HG02938 (cell line): ENCODE data around the gene ENKUR.

Experiments used
- ATAC-seq: cut with Tn5 transposase; IDR thresholded peaks from one replicate; pipeline ENCODE4 v1.9.1; 2021; ENCODE audit warnings: mild to moderate bottlenecking, moderate library complexity; ENCODE audit not compliant: unreplicated experiment

Gene ENKUR, protein sequence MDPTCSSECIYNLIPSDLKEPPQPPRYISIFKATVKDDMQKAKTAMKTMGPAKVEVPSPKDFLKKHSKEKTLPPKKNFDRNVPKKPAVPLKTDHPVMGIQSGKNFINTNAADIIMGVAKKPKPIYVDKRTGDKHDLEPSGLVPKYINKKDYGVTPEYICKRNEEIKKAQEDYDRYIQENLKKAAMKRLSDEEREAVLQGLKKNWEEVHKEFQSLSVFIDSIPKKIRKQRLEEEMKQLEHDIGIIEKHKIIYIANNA

DNA sequence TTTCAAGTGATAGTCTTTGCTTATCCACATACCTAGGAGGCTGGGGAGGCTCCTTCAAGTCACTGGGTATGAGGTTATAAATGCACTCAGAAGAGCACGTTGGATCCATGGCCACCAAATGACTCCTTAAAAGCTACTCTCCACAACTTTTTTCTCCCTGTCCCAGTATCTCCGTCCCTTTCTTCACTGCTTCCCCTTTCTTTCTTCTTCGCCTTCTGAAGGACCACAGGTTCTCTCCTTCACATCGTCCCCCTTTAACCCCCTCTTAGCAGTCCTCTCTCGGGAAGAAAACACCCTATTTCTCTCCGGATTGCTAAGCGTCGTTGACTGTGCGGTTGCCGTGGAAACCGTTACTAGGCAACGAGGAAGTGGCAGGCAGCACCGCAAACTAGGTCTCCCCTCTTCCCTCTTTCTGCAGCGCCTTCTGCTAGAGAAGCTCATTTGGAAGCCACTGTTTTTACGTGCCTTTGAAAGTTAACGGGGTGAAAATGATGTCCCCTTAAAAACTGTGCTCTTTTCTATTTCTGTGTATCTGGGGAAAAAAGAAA lies at the start of gene ENKUR:
Gene ENKUR, minus strand, starts transcription at position 331 of the 548 bp plus-strand sequence. Its CDS starts 222 bp downstream, at position 109.
- ATAC-seq, result peak; percentile 72

DNA sequence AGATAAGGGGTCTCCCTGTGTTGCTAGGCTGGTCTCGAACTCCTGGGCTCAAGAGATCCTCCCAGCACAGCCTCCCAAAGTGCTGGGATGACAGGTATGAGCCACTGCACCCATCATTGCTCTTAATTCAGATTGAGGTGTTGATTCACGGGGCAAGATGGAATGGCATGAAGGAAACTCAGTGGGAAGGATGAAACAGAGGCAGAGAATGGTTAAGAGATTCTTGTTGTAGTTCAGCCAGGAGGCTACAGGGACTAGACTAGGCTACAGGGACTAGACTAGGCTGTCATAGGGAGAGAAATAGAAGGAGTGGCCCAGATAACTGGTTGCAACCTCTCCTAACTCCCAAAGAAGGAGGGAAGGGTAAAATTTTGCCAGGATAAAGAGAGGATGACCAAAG lies 48.4 kb upstream of the ENKUR start:
- no peak for ATAC-seq

DNA sequence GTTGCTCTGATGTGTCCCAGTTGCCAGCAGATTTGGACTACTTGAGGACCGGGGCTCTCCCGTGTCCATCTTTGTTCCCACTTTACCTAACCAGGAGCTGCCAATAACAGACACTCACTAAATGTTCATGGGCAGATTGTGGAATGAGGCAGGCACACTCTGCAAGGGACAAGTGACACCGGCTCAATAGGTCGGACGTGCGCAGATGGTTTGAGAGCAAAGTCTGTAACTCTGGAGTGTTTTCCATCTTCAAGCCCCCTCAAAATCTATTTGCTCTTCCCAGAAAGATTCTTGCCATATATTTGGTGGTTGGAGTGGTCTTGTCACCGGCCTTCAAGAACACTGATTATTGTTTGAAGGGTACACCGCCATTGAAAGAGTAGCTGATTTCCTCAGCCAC lies 47.7 kb upstream of the ENKUR start:
- ATAC-seq, result no peak

DNA sequence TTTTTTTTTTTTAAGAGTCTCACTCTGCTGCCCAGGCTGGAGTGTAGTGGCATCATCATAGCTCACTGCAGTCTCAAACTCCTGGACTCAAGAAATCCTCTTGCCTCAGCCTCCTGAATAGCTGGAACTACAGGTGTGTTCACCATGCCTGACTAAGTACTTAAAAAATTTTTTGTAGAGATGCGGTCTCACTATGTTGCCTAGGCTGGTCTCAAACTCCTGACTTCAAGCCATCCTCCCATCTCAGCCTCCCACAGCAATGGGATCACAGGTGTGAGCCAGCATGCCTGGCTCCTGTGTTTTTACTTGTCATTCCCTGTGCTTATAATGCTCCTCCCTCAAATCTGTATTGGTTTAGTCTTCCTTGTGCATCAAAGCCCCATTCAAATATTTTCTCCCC lies 47.2 kb upstream of the ENKUR start:
- no peak for ATAC-seq

DNA sequence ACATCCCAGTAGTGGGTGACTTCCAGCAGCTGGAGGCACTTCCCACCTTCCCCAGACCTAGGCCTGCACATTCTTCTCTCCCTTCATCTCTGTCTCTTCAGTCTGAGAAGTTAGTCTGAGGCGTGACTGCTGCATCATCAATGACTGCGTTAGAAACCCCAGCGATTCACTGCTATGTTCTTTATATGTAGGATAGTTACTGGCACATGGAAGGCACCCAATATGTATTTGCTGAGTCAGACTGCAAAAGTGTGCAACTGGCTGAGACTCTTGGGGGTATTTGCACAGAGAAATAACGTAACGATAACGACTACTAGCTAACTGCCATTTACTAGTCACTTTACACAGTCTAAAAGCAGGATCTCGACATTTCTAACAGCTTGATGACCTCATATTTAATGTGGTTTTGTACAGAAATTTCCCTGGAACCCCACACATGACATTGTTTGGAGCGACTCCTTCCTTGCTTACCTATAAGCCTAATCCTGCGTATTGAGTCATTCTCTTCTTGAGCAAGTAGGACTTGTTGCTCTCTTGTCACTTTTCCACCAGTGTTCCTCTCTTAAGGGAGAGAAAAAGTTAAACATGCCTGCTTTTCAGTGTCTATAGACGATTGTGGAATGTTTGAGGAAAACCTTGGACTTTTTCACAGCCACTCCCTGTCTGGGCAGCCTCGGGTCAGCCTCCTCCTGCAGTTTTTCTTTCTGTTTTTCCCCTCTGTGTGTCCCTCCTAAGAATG lies 45.9 kb upstream of the ENKUR start:
- no peak for ATAC-seq

DNA sequence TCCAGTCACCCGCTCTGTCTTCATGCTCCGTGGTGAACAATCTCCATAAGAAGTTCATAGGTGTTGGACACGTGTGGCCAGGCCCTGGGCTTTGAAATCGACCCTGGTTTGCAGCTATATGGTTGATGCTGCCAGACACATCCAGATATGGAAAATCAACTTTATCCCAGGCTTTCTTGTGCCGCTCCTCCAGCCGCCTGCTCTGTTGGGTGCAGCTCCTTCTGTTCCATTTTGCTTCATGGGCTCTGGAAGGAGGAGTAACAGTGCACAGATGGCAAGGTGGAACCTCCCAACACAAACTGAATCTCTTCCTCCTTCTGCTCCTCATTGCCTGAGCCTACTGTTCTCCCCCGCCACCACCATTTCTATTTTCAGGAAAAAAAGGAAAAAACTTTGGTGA lies 45.2 kb upstream of the ENKUR start:
- no peak for ATAC-seq

DNA sequence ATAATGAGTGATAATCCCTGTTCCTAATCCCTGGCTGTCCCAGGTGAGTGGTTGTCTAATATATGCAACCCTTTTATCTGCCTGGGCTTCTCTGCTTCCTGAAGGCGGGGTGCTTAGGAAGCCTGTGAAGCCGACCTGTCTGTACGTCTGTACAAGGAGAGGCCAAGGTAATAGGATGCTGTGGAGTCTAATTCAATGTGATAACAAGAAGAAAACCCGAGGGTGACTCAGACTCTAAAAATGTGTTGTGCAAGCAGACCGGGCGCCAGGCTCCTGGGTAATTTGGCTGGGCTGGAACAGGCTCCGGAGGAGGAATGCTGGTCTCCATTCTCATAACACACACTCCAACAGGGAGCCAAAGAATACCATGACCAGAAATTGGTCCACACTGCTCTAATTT lies 44.0 kb upstream of the ENKUR start:
- no peak for ATAC-seq

DNA sequence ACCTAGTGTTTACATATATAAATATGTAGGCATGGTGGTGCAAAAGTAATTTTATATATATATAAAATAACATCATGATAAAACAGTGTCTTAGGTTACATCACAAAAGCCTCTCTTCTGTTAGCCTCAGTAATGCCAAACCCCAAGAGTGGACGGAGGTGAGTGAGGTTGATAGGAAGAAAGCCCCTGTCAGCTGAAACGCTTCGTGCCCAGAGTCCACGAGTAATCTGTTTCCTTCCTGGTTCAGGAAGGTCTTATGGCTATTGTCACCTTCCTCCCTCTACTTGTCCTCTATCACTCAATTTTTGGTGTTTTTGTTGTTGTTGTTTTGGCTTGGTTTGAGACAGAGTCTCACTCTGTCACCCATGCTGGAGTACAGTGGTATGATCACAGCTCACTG lies 41.9 kb upstream of the ENKUR start:
- ATAC-seq, result no peak

DNA sequence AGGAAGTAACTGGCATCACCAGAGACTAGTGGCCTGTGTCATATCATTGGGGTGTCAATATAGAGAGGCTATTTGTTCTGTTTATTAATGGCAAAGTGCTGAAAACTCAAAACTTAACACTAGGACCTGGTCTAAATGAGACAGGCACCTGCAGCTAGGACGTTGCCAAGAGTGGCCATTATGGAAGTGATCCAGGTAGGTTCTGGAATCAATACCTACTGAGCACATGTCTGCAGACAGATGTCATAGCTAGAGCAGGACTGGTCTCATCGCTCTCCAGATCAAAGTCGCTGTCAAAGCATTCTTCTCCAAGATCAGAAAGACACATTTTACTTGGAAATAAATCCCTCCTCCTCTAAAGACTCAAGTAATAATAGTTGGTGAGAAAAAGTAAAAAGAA lies 40.8 kb upstream of the ENKUR start:
- no peak for ATAC-seq

DNA sequence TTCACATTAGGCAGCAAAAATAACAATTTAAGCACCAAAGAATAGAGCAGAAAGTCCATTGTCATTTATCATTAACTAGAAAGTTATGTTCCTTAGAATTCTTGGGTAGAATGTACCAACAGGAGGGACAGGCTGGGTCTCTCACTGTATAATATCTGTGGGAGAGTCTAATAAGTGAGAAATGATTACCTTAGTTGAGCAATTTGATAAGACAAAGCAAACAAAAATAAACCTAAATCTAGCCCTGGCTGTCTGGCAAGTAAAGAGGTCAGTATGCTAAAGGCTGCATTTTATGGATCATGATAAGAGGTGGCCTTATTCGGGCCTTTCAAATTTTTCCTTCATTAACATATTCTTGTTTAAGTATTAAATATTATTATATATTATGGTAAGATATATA lies 36.1 kb upstream of the ENKUR start:
- no peak for ATAC-seq

DNA sequence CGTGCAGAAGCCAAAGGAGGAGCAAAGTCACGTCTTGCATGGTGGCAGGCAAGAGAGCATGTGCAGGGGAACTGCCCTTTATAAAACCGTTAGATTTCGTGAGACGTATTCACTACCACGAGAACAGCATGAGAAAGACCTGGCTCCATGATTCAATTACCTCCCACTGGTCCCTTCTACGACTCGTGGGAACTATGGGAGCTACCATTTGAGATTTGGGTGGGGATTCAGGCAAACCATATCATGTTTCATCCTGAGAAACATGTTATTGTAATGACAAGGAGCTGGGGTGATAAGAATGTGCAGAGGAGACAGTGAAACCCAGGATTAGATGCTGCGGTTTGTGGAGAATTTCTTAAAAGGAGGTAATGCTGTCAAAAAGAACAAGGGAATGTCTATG lies 34.4 kb upstream of the ENKUR start:
- ATAC-seq, result no peak

DNA sequence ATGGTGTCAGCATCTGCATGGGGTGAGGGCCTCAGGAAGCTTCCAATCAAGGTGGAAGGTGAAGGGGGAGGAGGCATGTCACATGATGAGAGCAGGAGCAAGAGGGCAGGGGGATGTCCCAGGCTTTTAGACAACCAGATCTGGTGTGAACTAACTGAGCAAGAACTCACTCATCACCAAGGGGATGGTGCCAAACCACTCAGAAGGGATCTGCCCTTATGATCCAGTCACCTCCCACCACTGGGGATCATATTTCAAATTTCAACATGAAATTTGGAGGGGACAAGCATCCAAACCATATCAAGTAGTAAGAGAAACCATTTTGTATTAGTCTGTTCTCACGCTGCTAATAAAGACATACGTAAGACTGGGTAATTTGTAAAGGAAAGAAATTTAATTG lies 34.0 kb upstream of the ENKUR start:
- no peak for ATAC-seq

DNA sequence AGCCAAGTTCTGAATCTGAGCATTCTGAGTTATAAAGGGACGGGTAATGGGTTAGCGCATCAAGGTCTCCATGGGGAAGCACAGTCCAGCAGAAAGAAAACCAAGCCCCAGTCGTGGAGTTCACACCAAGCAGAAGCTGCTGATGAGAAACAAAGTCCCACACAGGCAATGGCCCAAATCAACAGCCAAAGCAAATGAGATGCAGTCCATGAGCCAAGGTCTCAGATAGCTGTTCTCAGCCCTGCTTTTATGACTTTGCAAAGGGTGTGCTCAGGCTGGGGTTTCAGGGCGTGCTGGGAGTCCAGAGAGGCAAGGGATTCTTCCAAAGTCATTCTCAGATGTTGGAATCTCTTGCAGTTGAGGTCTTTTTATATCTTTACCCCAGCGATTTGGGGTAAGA lies 32.5 kb upstream of the ENKUR start:
- no peak for ATAC-seq

DNA sequence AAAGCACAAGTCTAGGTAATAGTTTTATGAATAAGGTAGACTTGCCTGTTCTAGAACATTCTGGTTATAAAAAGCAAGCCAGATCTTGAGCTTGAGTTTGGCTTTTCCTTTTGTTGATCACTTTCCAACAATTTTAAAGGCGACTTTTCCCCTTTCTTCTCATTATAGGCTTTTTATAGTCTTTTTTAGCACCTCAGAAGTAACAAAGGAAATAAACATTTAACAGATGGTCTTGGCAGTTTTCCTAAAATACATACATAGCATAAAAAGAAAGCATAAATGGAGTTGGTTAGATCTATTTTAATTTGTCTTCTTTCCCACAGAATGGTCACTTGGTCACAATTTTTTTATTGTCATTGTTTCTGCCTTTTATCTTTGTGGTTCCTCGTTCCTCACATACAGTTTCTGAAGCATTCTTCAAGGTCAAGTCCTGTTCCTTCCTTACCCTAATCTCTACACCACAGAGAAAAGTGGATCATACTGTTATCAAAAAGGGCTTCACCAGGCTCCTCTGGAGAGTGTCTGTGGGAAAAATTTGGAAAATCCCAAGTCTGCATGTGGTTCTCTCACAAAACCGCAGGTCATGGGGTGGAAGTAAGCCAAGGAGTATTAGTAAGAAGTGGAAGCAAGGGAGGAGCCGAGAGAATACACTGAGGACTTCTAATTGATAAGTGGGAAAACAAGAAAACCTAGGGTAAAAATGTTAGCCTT lies 31.8 kb upstream of the ENKUR start:
- no peak for ATAC-seq

DNA sequence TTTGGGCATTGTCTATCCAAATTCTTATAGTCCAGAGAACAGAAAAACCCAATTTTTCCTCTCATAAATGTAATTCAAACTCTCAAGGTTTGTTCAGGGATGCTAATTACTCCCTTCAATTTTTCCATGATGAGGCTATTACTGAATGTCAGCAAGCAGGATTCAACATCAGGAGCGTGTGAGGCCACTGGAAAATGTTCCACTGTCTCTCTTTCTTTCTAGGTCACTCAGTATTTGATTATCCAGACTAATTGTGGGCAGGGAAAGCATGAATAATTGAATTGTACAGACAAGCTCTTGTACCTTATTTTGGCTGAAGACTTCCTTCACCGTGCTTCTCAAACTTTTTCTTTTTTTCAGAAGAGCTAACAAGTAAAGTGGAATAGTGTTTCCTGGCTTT lies 31.1 kb upstream of the ENKUR start:
- ATAC-seq, result no peak

DNA sequence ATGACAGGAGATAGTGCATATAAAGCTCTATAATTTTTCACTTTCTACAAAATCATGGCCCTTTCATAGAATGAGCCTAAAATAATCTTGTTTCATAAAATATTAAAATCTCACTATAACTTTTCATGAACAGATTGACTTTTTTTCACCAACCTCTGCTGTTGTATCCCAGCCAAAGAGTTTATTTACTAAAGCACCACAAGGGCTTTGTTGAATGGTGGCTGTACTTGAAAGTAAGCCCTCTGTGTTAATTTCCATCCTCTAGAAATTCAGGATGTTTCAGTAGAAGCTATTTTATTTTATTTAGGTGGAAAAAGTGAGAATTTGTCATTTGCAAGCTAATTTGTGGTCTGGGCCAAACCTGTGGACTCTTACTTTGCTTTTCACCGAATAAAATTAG lies 30.7 kb upstream of the ENKUR start:
- ATAC-seq, result no peak

DNA sequence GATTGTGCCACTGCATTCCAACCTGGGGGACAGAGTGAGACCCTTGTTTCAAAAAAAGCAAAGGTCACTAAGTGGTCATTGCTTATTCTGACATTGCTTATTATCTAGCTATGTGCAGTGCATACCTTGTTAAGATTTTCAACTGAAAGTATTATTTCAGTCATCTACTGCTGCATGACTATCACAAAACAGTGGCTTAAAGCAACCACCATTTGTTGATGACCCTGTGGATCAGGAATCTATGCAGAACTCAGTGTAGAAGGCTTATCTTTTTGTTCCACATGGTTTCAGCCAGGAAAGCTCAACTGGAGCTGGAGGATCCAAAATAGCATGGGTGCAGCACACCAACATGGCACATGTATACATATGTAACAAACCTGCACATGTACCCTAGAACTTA lies 23.6 kb upstream of the ENKUR start:
- no peak for ATAC-seq

DNA sequence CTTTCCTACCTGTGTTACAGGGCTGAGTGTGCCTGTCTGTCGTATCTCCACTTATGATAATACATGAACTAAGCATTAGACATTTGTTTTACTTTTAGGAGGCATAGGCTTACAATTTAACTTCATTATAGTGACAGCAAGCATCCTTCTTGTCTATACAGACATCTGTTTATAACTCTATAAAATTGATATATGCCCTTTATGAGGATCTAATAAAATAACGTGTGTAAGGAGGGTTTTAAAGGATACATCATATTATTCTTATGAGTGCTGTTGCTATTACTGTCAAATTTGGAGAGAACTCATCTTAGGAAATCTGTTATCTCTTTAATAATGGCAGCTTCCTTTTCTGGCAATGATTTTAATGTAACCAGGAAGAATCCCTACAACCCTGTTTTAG lies 22.4 kb upstream of the ENKUR start:
- no peak for ATAC-seq

DNA sequence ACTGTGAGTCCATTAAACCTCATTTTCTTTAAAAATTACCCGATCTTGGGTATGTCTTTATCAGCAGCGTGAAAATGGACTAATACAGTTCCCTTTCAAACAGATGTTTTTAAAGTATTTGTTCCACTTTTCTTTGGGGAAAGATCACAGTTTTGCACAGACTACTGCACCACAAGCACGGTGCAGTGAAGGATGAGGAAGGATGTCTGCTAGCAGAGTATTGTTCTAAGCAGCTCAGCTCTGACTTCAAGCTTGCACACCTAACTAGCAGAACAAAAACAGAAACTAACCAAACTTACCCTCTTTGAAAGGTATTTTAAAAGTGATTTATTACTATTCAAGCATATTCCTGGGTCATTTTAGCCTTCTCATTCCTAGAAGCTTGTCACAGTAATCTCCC lies 20.4 kb upstream of the ENKUR start:
- peak; percentile 77 for ATAC-seq

DNA sequence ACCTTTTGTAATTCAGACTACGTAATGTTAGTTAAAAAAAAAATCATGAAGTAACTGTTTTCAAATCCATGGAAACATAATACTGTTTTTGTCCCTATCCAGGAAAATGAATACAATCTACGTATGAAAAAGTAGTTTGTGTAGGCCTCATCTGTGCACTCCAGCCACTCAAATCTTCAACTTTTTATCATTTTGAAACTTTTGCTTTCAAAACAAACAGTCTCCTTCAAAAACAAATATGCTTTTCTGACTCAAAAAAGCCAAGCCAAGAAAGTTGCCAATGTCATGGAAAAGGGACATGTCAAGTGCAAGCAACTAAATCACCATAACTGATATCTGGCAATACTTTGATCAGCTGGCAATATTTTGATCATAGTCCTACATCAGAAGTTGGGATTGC lies 13.6 kb upstream of the ENKUR start:
- ATAC-seq, result no peak

DNA sequence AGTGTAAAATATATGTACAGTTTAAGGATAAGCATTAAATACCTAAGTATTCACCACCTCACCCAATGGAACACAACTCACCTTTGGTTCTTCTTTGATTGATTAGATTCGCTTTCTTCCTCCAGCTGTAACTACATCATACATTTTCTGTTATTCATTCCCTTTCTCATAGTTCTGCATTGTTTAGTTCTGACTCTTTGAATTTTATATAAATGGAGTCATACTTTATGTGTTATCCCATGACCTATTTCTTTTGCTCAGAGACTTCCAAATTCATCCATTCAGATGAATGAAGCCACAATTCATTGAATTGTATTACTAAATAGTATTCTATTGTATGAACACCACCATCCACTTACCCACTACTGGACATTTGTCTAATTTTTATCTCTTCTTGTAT lies 12.8 kb upstream of the ENKUR start:
- ATAC-seq, result no peak

DNA sequence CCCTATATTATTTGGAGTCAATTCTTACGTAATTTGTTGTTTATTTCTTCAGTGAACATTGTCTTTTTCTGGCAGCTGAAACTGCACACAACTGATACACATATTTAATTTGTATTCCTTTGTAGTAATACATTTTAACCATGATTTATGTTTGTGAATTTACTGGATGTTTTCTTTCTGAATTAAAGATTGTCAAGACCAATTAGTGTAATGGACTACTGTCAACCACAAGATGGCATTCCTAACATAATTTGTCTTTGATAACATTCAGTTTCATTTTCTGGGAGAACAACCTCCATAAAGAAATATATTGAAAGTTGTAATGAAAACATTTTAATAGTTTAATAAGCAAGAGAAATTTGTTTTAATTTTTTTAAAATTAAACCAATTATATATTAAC lies 10.5 kb upstream of the ENKUR start:
- no peak for ATAC-seq
